Stimulated activated CD4-positive, alpha-beta T cell treated with anti-CD3 and anti-CD28 coated beads, TNF-alpha, amount 100 ng/mL, for 4 hours (primary cell): ENCODE results near the gene PAQR5.
"Not testable (repeated sequence)": the region's sequence is repeated elsewhere in the genome, so short reads cannot be mapped to it uniquely, and the experiment has no call there.

Source experiments
- DNase-seq, 3 experiments: peaks; one replicate each; pipeline ENCODE4 v3.0.0-alpha.2; 2020; ENCODE audit warnings: low read depth in 3 of 3

The PAQR5 gene

DNA sequence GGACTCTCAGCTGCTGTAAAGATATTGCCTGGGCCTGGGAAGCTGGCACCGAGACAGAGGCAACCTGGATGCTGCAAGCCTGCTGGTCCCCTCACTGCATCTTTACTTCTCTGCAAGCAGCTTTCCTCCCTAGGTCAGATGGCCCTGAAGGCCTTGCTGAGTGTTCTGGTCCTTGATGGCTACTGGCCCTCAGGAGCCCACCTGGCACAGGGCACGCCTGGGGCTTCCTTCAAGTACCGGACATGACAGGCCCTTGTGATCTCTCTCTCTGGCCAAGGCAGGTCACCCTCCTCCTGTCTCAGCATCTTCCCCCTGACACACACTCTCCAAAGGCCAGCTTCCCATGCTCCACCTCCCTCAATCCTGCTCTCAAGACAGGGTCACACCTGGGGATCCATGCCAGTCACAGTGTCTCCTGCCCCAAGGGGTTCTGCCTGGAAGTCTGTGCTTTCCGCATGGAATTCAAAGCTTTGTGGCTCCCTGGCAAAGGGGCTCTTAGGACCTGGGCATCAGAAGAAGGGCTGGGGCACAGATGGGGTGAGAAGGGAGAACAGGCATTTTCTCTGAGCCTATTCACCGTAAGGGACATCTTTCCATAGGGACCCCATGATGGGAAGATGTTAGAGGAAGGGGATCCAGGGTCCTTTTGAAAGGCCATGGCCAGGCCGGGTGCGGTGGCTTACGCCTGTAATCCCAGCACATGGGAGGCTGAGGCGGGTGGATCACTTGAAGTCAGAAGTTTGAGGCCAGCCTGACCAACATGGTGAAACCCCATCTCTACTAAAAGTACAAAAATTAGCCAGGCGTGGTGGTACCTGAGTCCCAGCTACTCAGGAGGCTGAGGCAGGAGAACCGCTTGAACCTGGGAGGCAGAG, 4.7 kb upstream of the PAQR5 start:
- no peak for DNase-seq

DNA sequence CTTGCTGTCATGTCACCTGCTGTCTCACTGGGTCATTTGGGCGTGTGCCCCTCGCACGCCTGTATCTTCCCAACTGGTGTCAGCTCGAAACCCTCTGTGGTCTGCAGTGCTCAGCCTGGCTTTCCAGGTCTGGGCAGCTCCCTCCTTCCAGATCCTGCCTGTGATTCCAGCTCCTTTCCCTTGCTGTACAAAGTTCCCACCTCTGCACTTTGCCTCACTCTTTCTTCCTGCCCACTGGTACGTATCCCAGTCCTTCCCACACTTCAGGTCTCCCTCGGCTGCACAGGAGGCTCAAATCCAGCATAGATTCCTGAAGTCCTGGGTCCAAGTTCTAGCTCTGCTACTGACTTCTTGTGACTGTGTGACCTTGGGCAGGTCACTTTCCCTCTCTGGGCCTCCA, 2.1 kb upstream of the PAQR5 start:
- no peak for DNase-seq

DNA sequence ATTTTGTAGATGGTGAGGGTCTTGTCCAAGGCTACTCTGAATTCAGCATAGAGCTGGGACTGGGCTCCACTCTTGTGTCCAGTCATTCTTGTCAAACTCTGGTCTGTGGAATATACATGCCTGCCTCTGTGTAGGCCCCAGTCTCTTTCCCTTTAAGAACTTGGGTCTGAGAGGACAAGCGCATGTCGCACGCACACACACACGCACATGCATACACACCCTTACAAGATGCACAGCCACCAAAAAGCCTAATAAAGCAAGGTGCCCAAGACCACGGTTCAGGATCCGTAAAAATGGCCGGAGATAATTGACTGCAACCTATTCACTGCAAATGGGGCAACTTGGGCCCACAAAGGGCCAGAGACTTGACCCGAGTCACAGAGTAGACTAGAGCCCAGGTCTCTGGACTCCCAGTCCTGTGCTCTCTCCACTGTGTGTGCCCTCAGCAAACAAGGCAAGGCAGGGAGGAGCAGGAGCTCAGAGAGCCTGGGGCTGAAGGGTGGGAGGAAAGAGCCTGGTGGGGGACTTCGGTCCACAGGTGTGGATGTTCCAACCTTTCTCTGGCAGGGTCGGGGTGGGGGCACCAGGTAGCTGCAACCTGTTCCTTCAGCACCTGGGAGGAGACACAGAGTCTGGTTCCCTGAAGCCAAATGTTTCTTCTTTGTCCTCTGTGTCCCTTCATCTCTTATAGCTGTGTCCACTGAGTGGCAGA, 914 bp upstream of the PAQR5 start:
- DNase-seq: no peak

DNA sequence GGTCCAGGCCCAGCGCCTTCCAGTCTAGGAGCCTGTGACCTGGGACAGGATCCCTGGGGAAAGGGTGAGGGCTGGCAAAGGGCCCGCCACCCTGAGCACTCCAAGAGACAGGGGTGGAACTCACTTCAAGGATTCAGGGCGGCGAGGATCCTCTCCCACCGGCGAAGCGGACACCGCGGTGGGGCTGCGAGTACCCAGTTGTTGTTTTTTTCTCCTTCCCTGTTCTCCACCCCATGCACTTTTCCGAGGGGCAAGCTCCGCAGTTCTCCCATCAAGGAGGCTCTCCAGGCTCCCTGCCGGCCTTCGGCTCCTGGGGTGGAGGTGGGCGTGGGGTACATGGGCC, 387 bp upstream of the PAQR5 start:
- no peak for DNase-seq

DNA sequence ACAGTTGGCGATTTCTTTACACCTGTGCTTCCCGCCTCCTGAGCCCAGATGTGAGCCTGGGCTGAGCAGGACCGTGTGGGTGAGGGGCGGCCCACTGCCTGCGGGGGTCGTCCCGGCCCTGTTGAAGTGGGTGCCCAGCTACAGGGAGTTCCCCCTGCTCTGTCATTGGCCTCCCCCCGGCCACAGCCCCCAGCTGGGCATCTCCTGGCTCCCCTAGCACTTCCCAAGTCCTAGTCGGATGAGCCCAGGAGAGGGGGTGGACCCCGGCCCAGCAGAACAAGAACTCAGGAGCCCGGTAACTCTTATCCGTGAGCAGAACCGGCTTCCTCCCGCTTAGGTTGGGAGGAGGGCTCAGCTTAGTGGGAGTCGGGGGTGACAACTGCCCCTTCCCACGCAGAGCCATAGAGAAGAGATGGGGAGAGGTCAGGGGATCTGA, 757 bp downstream of the PAQR5 start:
- DNase-seq: no peak

DNA sequence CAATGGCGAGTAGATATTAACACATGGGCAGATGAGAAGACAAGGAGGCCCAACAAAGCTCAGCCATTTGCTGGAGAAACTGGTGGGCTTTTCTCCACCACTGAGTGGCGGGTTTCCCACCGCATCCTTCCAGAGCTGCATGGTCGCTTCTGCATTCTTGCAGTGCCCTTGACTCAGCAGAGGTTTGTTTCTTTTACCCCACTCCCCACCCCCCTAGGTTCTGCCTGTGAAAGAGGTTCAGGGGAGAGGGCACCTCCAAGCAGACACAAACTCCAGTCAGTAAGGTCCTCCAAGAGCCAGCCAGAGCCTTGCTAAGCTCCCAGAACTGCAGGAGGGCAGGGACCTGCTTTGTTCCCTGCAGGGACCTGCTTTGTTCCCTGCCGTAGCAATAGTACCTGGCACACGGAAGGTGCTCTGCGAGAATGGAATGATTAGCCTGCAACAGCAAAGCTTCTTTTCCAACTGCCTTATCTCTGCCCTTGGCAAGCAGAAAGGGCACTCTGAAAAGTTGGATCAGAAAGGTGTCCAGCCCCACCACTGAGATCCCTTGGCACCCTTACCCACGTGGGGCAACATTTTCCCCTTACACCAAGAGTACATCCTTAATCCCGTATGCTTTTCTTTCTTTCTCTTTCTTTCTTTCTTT, 1.4 kb downstream of the PAQR5 start:
- DNase-seq: no peak

DNA sequence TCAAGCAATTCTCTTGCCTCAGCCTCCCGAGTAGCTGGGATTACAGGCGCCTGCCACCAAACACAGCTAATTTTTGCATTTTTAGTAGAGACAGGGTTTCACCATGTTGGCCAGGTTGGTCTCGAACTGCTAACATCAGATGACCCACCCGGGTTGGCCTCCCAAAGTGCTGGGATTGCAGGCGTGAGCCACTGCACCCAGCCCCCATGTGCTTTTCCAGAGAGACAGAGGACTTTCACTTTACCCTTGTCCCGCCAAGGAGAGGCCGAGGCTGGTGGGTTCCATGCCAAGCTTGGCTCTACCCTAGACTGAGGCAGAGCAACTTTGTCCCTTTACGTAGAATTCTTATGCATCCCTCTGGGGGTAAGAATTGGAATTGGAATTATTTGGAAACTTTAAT, 2.4 kb downstream of the PAQR5 start:
- not testable (repeated sequence) for DNase-seq

DNA sequence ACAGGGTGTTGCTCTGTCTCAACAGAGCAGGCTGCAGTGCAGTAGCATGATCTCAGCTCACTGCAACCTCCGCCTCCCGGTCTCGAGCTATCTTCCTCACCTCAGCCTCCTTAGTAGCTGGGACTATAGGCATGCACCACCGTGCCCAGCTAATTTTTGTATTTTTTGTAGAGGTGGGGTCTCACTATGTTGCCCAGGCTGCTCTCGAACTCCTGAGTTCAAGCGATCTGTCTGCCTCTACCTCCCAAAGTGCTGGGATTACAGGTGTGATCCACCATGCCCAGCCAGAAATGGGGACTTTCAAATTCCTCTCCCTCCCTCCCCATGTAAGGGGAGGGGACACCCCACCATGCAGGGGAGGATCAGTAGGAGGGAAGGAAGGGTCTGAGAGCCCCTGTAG, 3.4 kb downstream of the PAQR5 start:
- DNase-seq: not testable (repeated sequence)

DNA sequence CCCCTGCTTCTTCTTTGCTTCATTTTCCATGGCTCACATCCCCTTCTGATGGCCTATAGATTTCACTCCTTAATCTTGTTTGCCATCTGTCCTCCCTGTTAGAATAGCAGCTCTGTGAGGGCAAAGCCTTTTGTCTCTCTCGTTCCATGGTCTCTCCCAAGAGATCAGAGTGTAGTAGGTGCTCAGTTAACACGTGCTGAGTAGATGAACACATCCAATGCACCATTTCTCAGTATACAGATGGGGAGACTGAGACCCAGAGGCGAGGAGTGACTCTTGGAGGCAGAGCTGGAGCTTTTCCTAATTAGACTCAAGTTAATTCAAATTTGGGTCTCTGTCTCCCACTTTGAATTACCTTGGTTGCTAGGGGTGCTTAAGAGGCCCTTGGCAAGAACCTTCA, 4.2 kb downstream of the PAQR5 start:
- DNase-seq: no peak

DNA sequence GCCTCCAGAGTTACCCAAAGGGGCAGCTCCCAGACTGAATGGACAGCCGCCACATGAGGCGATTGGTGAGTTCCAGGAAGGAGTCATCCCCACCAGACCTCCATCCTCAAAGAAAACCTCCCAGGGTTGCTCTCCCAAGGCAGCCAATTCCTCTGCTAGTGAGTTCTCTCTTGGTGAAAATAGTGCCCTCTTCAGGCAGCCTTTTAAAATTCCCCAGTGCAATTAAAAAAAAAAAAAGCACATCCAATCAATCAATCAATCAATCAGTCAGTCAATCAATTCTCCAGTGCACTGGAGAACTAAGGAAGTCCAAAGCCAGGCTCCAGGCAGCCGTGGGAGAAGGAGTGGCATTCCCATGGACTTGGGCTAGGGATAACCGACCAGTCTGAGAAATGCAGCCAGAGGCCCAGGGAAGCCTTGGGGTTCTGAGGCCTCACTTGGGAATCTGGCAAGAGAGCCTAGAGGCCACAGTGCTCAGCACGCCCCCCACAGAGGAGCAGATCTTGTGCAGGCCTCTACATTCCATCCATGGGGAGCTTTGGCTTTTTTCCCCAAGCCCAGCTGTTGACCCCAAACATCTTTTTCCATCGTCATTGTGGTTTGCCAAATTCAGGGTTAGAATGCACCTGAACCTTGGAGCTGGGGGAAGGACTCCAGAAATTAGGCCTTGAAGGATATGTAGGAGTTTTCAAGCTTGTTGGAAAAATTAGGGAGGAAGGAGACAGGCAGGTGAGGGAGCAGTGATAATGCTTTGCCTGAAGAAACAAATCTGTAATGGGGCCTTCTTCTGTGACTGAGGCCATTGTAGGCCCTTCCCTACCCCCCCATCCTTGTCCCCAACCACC, 4.8 kb downstream of the PAQR5 start:
- no peak for DNase-seq

DNA sequence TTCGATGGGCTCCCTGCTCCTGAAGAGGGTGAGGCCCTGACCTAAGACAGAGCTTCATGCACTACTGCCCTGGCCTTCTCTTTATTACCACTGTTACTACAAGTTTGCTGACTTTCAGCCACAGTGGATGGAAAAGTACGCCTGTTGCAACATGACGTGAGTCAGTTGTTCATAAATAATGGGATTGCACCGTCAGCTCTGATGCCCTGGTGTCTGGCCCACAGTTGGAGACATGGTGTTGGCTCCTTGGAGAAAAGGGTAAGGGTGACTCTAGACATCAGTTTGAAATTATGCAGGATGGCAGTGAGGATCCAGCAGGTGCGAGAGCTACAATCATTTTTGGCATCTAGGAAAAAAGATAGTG, 5.5 kb downstream of the PAQR5 start:
- DNase-seq: no peak

DNA sequence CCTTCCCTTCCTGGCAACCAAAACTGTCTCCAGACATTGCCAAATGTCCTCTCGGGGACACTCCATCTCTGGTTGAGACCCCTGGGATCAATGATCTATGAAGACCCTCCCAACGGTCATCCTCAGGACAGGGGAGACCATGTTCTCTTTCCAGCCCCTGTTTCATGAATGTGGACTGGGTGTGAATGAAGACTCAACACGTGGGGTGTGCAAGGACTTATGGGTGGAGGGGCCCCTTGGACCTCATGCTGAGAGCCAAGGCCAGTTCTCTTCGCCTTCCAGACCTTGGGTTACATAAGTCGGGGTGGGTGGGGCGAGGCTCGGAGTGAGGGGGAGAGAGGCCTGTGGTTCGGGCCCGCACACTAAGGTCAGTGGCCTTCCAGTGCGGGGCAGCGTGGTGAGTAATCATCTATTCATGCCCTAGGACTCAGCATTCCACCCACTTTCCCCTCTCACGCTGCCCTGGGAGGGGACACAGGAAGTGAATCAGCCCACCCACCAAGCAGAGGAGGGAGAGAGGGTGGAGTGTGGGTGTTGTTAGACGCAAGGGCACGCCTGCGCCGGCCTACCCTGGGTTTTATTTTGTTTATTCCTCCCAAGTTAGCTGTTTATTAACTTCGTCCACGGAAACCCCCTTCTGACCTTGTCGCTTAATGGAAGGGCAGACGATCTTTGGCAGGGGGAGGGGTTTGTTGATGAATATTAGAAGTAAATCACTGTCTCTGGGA, 6.7 kb downstream of the PAQR5 start:
- no peak for DNase-seq

DNA sequence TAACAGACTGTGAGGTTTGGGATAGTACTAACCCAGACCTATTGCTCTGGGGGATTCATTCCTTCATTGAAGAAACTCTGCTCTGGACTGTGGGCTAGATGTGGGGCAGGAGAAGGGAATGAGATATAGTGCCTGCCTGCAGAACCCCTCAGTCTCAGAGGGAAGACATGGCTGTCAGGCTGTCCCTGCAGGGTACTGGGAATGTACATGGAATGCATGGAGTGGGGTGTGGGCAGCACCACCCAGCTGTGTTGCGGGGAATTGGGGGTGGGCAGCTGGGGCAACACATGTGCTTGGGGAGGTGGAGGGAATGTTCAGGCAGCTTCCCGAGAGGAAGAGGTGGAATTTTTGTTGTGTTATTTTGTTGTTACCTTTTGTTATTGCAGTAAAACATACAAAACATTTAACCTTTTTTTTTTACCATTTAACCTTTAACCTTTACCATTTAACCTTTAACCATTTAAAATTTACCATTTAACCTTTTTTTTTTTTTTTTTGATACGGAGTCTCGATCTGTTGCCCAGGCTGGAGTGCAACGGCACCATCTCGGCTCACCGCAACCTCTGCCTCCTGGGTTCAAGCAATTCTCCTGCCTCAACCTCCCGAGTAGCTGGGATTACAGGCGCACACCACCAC, 7.3 kb downstream of the PAQR5 start:
- no peak for DNase-seq

DNA sequence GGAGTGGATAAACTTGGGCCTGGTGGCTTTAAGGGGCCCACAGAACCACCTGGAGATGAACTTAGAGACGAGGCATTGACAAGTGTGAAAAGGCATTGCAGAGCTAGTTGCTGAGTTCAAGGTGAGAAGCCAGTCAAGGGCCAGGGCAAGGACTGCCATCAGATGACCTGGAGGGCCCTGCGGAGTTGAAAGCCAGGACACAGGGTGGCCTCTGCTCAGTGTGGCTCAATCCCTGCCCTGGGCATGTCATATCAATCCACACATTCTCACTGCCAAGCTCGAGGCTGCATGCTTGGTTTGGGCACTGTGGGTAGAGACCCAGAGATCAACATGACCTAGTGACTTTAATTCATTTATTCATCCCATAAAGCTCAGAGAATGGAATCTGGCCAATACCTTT, 9.2 kb downstream of the PAQR5 start:
- no peak for DNase-seq

DNA sequence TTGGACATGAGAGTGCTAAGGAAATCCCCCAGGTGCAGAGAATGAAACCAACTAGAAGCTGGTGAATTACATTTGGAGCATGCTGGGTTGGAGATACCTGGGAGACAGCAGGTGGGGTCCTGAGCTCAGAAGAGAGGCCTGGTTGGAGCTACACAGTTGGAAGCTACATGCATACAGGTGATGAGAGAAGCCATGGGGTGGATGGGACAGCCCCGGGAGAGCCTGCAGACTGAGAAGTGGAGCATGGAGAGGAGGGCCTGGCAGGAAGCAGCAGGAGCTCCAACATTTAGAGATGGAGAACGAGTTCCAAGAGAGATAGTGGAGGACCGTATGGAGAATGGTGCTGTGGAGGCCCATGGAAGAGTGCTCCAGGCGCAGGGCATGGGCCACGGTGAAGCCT, 10.2 kb downstream of the PAQR5 start:
- DNase-seq: no peak

DNA sequence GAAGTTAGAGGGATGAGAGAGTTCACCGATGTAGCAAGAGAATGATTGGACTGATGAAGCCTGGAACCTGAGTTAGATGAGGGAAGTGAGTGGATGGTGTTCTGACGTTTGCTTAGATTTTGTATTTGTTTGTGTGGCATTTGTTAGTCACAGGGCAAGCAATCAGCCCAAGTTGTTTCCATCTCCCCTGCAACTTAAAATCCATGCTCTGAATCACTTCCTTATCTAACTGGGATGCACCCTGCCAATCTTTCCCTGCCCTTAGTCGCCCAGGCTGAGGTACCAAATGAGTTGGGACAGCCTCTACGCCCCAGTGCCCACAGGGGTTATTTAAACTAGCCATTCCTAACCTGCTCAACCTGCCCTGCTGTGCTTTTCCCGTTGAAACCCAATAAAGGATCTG, 12.6 kb downstream of the PAQR5 start:
- DNase-seq: no peak

DNA sequence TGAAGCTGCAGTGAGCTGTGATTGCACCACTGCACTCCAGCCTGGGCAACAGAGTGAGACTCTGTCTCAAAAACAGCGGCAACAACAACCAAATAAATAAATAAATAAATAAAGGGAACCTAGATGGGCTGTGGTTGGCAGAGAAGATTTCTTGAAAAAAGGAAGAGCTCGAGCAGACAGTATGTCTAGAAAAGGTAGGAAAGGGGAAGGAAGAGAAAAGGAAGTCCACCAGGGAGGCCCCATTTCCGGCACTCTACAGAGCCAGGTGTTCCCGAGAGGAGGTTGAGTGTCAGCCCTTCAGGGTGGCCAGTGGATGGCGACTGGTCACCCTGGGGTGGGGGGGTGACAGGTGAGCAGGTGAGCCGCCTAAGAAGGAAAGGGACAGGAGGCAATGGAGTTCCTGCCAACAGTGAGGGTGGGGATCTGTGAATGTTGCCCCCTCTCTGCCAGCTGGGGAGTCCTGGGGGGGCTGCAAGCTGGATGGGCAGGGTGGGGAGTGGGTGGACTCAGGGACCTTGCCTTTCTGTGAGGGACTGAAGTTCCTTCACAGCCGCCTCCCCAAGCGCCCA, 14.8 kb downstream of the PAQR5 start:
- no peak for DNase-seq

DNA sequence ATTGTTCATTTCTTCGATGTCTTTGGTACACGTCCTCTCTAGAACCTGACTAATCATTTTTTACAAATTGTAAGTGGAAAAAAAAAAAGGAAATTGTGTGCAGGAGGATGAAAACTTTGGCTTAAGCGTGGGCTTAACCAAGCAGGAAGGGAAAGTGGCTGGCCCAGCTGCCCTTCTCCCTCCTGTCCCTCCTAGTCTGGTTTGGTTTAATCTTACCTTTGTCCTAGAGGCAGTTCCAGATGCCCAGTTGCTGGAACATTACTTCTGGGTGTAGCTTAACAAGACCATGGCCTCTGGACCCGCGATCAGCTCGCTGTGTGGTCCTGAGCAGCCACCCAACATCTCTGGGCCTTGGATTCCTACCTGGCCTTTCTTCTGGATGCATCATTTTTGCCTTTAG, 15.4 kb downstream of the PAQR5 start:
- DNase-seq: no peak

DNA sequence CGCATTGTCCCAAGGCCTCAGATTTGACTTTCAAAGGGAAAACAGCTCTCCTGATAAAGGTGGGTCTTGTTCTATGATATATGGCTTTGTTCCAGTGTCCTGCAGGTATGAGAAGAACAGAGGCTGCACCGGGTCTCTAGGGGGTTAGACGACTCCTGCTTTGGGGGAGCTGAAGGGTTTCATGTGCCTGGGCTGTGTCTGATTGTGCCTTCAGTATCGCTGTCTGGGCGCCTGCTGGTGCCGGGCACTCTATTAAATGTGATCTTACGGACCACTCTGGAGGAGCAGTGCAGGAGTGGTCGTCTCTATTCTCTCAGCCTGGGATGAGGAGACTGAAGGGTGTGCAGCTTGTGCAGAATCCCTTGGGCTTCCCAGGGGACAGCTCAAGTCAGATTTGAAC, 16.0 kb downstream of the PAQR5 start:
- DNase-seq: no peak

DNA sequence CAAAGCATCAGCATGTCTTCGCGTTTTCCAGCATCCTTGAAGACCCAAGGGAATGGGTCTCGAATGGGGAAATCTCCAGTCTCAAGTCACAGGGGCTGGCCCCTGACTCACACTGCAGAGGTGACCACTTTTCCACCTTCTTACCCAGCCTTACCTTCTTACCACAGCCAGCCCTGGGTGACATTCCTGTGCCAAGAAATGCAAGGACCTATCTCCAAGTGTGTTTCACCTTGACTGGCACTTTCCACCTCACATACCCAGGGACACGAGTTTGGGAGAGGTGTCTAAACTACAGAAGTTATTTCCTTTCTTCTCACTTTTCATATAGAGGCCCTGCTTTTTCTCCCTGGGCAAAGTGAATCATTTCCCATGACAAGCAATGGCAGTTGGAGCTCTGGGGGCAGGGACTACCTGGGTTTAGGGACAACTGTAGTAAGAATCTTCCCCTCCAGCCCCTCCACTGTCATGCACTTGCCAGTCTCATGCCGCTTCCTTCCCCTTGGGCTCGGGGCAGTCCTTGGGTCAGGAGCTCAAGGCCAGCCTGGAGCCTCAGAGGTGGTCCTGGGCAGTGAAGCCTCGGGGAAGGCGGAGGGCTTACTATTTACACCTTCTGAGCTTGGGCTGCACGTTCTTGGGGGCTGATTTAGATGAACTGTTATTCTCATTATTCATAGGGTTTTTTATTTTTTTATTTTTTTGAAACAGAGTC, 16.8 kb downstream of the PAQR5 start:
- DNase-seq: no peak
